ENCODE results near the gene RRP9. TPM values are rescaled to one million over a fixed set of nuclear protein-coding genes. Genes with fewer than 3 reads are reported as not detected.
"Not testable (repeated sequence)": the region's sequence is repeated elsewhere in the genome, so short reads cannot be mapped to it uniquely, and the experiment has no call there.

The RRP9 gene
- total RNA-seq, 1 donor from 2014 or later, result 9.7 TPM

DNA sequence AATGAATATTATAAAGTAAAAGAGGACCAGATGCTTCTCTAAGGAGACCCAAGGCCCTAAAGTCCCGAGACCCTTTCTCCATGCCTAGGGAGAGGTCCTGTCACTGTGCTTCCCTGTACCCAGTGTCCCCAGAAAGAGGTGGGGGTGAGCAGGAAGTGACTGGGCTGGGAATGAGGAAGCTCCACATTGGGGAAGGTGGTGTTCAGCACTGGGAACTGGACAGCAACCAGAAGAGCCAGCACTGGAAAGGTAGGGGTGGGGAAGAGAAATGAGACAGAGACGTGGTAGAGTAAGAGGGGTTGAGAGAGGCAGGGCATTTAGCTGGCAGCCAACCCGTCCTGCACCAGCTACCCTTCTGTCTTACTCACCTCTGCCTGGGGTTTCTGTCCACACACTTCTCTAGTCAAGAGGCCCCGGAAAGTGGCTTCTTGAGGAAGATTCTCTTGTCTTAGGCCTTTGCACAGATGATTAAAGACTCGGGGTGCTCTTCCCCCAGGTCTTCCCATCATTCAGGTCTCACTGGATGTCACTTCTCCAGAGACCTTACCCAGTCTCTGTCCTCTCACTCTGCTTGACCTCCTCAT is 12.2 kb downstream of the RRP9 start:
- no peak for DNase-seq (ENCODE audit: low spot score)
- intact Hi-C loops (cut with DNase I), result no loop called here

DNA sequence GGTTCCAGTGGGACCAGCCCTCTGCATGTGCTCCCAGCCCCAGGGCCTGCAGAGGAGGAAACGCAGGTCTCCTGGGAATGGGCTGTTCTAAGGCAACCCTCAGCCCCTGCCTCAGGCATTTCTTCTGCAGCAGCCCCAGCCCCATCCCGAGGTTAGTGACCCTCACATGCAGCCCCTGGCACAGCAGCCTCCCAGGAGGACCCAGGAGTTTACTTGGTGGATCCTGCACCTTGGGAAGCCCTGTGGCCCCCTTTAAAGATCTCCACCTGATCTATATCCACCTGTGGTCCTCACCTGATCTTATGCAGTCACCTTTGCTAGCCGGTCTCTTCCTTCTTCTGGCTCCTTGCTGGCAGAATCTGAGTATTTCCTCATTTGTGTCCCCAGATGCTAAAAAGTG is 12.7 kb downstream of the RRP9 start:
- intact Hi-C loops (cut with DNase I); DNase-seq (ENCODE audit: low spot score): not testable (repeated sequence)

DNA sequence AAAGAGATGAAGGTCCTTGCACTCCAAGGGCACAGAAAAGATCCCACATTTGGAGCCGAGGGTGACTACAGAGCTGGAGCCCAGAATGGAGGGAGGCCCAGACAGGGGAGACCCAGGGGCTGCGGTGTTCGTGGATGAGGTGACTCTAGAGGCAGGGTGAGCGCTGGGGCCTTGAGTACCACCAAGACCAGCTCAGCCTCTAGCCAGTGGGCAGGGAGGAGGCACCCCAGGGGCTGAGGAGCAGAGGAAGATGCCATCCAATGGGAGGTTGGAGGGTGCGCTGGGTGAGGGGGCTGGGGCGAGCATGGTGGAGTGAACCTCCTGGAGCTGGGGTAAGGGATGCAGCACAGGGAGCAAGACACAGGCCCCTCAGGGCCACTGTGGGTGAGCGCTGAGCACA is 13.3 kb downstream of the RRP9 start:
- intact Hi-C loops (cut with DNase I), result no loop called here
- no peak for DNase-seq (ENCODE audit: low spot score)

DNA sequence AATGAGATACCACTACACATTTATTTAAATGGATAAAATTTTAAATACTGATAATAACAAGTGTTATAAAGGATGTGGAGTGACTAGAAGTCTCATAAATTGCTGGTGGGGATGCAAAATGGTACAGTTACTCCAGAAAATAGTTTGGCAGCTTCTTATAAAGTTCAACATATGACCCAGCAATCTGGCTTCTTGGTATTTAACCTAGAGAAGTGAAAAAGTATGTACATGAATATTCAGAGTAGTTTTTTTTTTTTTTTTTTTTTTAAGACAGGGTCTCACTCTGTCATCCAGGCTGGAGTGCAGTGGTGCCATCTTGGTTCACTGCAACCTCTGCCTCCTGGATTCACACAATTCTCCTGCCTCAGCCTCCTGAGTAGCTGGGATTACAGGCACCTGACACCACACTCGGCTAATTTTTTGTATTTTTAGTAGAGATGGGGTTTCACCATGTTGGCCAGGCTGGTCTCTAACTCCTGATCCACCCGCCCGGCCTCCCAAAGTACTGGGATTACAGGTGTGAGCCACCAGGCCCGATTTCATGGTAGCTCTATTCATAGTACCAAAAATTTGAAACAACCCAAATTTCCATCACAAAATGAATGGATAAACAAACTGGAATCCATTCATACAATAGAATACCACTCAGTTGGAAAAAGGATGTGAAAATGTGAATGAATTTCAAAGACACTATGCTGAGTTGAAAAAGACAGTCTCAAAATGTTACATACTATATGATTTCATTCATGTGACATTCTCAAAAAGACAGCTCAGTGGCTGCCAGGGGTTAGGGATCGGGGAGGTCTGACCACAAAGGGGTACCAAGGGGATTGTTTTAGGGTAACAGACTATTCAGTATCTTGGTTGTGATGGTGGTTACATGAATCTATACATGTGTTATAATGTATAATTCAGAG is 14.4 kb downstream of the RRP9 start:
- DNase-seq (ENCODE audit: low spot score), result no peak
- intact Hi-C loops (cut with DNase I), result no loop called here

DNA sequence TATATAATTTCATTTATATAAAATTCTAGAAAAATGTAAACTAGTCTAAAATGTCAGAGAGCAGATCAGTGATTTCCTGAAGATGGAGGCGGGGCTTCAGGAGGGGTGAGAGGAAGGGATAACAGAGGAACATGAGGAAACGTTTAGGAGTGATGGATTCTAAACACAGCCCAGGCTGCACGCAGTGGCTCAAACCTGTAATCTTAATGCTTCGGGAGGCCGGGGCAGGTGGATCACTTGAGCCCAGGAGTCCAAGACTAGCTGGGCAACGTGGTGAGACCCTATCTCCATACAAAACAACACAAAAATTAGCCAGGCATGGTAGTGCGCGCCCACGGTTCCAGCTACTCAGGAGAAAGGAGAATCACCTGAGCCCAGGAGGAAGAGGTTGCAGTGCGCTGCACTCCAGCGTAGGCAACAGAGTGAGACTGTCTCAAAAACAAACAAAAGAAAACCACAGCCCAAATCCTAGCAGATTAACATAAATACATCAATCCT is 20.6 kb downstream of the RRP9 start:
- intact Hi-C loops (cut with DNase I), result no loop called here
- DNase-seq (ENCODE audit: low spot score), result no peak

DNA sequence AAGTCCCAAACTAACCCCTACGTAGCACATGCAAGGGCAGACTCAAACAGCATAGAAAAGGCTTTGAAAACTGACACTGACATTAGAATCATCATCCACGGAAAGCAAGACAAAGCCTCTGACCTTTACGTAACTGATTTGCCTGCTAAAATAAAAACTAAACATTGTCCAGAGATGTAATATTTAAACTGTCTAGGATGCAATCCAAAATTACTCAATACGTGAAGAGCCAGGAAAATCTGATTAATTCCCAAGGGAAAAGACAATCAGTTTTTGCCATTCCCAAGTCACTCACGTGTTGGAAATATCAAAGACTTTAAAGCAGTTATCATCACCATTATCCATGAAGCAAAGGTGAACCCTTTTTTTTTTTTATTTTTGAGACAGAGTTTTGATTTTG is 25.3 kb downstream of the RRP9 start:
- no peak for DNase-seq (ENCODE audit: low spot score)
- intact Hi-C loops (cut with DNase I), result no loop called here

DNA sequence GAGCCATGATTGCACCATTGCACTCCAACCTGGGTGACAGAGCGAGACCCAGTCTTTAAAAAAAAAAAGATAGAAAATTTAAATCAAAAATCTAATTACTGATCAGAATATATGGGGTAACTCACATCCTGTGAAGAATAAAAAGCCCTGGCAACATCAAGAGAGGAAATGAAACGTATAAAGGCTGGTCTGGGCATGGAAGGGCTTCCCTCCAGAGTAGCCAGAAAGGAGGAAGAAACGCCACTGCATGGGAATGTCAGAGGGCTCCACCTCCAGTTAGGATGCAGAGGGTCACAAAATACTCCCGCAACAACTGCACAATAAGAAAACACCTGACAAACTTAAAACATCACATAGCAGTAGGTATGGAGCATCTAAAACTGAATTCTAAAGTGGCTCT is 33.7 kb downstream of the RRP9 start:
- intact Hi-C loops (cut with DNase I), result no loop called here
- DNase-seq (ENCODE audit: low spot score), result no peak

DNA sequence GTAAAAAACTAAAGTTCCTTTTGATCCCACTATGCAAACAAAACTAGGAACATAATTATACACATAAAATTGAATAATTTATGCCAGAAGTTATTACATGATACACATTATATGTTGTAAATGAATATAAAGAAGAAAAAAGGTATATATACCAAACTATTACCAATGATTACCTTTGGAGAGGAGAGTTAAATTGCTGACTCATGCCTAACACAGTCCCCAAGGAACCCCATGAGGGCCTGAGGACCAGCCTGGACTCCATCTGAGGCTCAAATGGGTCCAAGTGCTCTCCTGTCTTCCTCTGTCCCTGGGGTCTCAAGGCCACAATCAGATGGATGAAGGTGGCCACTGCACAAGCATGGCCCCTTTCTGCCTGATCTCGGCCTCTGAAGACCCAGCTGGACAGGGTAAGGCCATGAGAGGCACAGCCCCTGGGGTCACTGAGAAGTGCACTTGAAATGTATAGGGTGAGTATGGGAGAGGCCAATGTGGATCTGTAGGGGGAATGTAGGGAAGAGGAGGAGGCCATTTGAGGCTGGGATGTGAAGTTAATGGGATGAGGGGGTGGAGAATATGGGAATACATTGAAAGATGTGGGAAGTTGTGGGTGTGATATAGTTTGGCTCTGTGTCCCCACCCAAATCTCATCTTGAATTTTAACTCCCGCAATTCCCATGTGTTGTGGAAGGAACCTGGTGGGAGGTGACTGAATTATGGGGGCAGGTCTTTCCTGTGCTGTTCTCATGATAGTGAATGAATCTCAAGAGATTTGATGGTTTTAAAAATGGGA is 37.5 kb downstream of the RRP9 start:
- no peak for DNase-seq (ENCODE audit: low spot score)
- intact Hi-C loops (cut with DNase I), result no loop called here

DNA sequence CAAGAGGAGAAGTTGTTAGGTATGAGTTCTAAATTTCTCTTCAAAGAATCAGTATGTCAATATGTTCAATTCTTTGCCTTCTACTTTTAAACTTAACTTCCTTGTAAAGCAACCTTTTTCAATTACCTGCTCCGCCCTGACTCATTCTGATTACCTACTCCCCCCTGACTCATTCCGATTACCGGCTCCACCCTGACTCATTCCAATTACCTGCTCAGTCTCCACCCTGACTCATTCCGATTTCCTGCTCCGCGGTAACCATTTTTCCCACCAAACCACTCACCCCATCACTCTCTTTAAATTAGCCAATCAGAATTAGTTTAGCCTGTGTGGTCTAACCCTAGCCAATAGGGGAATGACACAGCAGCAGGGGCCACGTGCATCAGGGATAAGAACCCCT is 39.3 kb downstream of the RRP9 start:
- DNase-seq (ENCODE audit: low spot score); intact Hi-C loops (cut with DNase I): not testable (repeated sequence)

DNA sequence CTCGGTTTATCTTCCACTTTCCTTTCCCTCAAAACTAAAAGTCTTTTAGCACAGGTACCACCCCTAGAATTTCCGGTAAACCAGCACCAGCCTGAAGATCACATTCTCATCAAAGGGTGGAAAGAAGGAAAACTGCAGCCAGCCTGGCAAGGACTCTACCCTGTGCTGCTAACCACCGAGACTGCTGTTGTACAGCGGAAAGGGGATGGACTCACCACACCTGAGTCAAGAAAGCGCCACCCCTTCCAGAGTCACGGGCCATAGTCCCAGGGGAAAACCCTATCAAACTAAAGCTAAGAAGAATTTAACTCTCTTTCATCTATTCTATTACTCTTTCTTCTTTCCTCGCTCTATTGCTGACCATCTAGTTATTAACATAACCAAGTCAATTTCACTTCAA is 41.7 kb downstream of the RRP9 start:
- intact Hi-C loops (cut with DNase I), result not testable (repeated sequence)

DNA sequence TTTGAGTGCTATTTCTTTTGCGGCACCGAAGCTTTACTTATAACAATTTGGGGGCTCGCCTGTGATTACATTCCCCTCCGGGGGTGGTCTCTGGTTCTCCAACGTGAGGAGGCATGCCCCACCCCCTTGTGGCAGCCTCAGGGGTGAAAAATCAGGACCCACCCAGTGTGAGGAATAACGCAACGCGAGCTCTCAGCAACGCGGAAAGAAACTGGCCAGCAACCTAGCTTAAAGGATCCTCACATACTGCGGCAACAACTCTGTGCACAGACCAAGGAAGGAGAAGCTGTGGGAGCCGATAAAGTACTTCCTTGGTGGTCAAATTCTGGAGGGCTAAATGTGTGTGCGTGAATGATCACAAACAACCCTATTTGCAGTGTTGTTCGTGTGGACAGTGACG is 44.3 kb downstream of the RRP9 start:
- no peak for DNase-seq (ENCODE audit: low spot score)
- intact Hi-C loops (cut with DNase I), result no loop called here

More for the DNA sequence above, 41.7 kb downstream of the RRP9 start:
- not testable (repeated sequence) for DNase-seq (ENCODE audit: low spot score)

DNA sequence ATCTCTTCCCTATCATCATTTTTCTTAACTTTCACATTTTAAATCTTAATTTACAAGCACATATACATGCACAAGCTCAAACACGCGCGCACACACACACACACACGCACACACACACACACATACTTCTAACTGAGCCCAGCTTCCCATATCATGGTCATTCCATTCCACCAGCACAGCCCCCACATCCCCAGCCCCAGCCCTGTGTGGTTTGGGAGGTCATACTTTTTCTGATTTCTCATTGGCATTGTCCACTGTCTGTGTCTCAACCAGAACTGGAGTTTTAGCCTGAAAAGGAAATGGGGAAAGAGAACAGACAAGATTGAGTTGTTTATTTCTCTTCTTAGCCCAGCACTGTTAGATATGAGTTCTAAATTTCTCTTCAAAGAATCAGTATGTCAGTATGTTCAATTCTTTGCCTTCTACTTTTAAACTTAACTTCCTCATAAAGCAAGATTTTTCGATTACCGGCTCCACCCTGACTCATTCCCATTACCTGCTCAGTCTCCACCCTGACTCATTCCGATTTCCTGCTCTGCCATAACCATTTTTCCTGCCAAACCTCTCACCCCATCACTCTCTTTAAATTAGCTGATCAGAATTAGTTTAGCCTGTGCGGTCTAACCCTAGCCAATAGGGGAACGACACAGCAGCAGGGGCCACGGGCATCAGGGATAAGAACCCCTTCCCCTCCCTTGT is 44.9 kb downstream of the RRP9 start:
- intact Hi-C loops (cut with DNase I), result no loop called here

DNA sequence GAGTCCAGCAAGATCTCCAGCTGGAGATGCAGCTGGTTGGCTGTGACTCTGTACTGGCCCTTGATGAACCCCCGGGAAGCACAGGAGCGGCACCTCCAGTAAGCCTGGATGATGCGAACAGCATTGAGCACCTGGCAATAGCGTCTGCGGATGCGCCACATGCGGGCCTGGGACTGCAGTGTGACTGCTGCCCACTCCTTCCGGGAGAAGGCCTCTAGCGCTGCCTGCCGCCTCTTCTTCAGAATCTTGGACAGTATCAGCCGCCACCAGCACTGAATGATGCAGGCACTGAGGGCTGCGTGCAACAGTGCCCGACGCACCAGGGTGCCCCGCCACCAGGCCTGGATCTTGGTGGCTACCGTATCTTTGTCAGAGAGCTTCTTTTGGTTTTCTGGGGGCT is 46.8 kb downstream of the RRP9 start:
- intact Hi-C loops (cut with DNase I), result no loop called here
- no peak for DNase-seq (ENCODE audit: low spot score)

More for the DNA sequence above, 44.9 kb downstream of the RRP9 start:
- DNase-seq (ENCODE audit: low spot score), result no peak

DNA sequence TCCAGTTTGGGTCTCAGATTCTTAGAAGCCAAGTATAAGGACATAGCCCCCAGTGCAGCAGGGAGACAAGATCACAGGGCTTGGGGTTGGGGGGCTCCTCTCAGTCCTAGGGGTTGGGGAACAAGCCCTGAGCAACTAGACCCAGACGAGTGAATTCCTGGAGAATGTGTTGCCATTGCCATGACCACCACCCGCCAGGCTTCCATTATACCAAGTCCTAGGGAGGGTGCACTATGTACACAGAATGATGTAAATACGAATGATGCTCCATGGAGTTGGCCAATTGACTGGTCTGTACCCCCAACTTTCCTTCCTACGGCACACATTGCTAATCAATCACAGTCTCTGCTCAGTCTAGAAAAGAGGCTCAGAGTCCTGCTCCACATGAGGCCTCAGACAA is 47.3 kb downstream of the RRP9 start:
- no peak for DNase-seq (ENCODE audit: low spot score)

DNA sequence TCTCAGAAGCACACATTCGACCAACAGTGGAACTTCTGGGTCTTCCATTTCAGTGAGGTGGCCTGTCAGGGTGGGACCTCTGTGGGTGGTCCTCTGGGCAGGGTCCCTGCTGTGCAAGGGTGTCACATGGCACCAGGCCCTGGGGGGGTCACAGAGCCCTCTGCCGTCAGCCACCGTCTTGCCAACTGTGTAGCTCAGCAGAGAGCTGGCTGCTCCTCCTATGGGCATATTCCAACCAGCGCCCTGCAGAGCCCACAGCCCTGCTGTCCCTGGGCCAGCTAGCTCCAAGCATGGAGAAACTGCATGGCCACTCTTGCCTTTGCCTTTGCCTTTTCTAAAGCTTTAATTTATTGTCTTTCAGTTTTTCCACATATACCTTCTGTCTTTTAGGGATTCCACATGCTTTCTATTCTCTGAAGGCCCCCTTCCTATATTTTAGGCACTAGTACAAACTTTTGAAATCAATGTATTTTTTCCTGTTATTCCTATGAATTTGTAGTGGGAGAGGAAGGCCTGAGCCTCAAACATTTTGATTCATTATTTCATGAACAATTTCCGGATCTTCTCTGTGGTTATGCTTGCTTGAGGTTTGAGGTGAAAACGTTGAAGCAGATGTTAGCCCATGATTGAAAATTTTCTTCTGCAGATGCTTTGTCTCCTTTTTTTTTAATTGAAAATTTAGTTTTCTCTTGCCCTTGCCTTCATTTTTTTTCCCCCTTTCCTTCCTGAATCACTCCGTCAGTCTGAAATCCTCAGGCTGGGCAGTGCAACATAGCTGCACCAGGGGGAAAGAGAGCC is 50.3 kb downstream of the RRP9 start:
- intact Hi-C loops (cut with DNase I), result no loop called here
- DNase-seq (ENCODE audit: low spot score), result no peak

More for the DNA sequence above, 47.3 kb downstream of the RRP9 start:
- intact Hi-C loops (cut with DNase I), result no loop called here

DNA sequence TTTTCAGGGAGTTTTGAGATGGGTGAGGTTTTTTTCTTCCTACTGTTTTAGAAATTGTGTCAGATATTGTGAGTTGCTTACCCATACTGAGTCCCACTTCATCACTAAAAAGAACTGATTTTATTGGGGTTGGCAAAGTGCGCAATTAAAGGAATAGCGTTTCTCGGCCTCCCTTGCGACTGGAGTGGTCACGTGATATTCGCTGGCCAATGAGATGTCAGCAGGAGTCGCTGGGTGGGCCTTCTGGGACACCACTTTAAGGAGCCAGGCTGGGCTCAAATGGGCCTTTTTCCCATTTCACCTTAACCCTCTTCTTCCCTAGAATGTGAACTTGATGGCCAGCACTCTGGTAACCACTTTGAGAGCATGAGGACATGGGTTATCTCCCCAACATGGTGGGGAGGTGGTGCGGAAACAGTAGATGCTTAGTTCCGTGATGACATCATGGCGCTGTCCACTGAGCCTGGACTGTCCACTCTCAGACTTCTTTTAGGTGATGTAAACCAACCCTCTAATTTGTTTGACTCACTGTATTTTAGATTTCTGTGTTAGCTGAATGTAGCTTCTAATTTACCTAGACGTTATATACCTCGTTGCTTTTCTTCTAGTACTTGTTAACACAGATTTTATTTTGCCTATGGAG is 53.1 kb downstream of the RRP9 start:
- no peak for DNase-seq (ENCODE audit: low spot score)
- intact Hi-C loops (cut with DNase I), result no loop called here

DNA sequence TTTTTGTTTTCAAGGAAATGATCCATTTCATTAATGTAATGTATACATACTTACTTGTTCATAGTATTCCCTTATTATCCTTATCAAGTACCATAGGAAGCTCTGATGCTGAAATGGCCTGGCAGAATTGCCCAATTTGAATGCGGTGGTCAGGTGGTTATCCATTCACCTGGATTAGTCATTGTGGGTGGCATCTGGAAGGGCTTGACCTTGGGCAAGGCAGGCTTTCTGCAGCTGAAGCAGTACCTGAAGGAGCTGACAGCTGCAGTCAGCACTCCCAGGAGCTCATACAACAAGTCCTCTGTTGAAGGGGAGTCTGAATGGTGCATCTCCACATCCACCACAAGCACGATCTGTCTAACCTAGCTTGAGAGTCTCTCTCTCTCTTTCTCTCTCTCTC is 54.1 kb downstream of the RRP9 start:
- intact Hi-C loops (cut with DNase I), result no loop called here
- DNase-seq (ENCODE audit: low spot score), result no peak

DNA sequence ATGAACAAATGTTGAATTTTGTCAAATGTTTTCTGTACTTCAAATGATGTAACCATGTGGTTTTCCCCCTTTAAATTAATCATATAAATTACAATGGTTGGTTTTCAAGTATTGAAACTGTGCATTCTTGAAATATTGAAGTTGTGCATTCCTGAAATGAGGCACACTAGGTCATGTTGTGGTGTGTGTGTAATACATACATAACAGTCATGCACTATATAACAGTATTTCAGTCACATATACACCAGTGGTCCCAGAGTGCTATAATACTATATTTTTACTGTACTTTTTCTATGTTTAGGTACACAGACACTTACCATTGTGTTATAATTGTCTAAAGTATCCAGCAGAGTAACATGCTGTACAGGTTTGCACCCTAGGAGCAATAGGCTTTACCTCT is 55.3 kb downstream of the RRP9 start:
- intact Hi-C loops (cut with DNase I), result no loop called here
- DNase-seq (ENCODE audit: low spot score), result no peak
